GM12864 (cell line): ENCODE data around the gene ZNF384.
"Not testable (repeated sequence)": the region's sequence is repeated elsewhere in the genome, so short reads cannot be mapped to it uniquely, and the experiment has no call there.

Source experiments
- DNase-seq: peaks from one replicate; pipeline ENCODE4 v3.0.0-alpha.2; 2011; ENCODE audit warnings: low read depth
- H3K4me3 ChIP-seq: 2 replicates; pipeline ENCODE4 v1.5.1; 2011; ENCODE audit warnings: mild to moderate bottlenecking, low read depth, low read length, control low read depth
- TF ChIP-seq, protein P1 (sequence below): IDR thresholded peaks from 2 replicates; pipeline ENCODE4 v1.5.1; 2011; ENCODE audit warnings: low read depth, mild to moderate bottlenecking, moderate library complexity, low read length, control low read depth, inconsistent platforms; ENCODE audit errors: missing control alignments

The ZNF384 gene

GRCh38 chr12:6725350-6725749 is 36.2 kb upstream of the ZNF384 start:
- no peak overlapping the region; the same call in 1 of the 2 replicates for H3K4me3 ChIP-seq
- TF ChIP-seq, protein P1, sequence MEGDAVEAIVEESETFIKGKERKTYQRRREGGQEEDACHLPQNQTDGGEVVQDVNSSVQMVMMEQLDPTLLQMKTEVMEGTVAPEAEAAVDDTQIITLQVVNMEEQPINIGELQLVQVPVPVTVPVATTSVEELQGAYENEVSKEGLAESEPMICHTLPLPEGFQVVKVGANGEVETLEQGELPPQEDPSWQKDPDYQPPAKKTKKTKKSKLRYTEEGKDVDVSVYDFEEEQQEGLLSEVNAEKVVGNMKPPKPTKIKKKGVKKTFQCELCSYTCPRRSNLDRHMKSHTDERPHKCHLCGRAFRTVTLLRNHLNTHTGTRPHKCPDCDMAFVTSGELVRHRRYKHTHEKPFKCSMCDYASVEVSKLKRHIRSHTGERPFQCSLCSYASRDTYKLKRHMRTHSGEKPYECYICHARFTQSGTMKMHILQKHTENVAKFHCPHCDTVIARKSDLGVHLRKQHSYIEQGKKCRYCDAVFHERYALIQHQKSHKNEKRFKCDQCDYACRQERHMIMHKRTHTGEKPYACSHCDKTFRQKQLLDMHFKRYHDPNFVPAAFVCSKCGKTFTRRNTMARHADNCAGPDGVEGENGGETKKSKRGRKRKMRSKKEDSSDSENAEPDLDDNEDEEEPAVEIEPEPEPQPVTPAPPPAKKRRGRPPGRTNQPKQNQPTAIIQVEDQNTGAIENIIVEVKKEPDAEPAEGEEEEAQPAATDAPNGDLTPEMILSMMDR, result no peak
- no peak for DNase-seq

DNA sequence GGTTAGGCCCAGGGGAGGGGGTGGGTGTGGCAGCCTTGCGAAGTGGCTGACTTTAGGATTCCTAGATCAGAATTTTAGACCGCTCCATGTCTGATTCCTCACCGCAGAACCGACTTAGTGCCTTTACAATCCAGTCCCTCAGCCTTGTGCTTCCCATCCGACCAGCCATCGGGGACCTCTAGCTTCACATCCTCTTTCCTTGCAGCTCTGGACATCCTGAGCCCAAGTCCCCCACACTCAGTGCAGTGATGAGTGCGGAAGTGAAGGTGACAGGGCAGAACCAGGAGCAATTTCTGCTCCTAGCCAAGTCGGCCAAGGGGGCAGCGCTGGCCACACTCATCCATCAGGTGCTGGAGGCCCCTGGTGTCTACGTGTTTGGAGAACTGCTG is 35.2 kb upstream of the ZNF384 start:
- TF ChIP-seq, protein P1, result no peak
- DNase-seq, result peak; percentile 34
- H3K4me3 ChIP-seq, result peak overlapping the region; percentile 54

DNA sequence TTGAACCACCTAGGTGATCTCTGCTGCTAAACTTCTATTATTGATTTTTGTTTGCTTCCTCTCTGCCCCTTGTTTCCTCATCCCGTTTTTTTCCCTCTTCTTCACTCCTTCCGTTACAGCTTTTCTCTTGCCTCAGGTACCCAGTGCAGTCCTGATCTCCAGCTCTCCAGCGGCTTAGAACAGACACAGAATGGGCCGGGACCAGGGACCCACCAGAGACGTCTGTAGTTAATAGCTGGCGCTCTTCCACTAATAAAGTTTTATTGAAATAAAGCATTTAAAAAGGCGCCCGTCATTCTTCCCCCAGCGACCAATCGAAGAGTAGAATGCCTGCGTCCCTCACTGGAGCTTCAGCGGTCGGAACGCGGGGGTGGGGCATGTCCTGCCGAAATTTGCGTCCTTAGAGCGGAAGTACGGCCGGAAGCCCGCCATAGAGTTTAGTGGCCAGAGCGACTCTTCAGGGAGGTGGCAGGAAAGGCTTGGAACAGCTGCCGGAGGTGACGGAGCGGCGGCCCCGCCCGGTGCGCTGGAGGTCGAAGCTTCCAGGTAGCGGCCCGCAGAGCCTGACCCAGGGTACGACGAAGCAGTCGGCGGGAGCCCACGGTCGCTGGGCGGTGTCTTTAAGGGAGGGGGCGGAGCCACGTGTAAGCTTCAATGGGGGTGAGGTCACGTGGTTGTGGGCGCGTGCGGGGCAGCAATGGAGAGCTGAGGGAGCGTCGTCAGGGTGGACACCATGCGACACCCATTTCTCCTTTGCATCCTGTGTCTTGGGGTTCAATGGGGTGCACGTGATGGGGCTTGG is 34.6 kb upstream of the ZNF384 start, which contains the start of gene COPS7A:
COPS7A (plus strand) TSS at position 440 of the 802 bp plus-strand sequence. CDS start 611 bp downstream, outside the sequence.
- TF ChIP-seq, protein P1, result no peak
- H3K4me3 ChIP-seq, result peak within 1 kb of the TSS; percentile 54
- DNase-seq, result peak; percentile 99

DNA sequence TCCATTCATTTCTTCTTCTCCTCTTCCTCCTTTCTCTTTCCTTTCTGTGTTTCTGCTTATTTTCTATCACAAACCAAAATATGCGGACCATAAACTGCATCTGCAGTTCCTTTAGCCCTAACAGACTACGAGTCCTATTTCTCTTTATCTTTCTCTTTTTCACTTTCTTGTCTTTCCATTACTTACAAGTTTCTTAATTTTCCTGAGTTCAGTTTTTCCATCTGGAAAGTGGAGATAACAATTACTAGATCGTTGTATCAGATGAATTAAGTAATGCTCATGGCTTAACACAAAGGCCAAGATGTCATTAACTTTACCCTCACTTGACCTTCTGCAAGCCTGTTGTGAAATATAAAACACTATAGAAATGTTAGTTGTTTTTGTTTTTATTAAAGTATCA is 33.7 kb upstream of the ZNF384 start:
- H3K4me3 ChIP-seq, result peak overlapping the region; percentile 54; the same call in 1 of the 2 replicates
- TF ChIP-seq, protein P1, result no peak

GRCh38 chr12:6716874-6717437 is 27.8 kb upstream of the ZNF384 start:
- TF ChIP-seq, protein P1, result no peak
- no peak for DNase-seq
- no peak overlapping the region for H3K4me3 ChIP-seq

More for the DNA sequence above, 33.7 kb upstream of the ZNF384 start:
- no peak for DNase-seq

GRCh38 chr12:6716031-6716873 is 27.1 kb upstream of the ZNF384 start:
- not testable (repeated sequence) for DNase-seq, H3K4me3 ChIP-seq

- DNase-seq, result no peak
- no peak overlapping the region for H3K4me3 ChIP-seq
- TF ChIP-seq, protein P1, result no peak
These were observed 19.8 kb upstream of the ZNF384 start for GRCh38 chr12:6708960-6709394.

- DNase-seq, result not testable (repeated sequence)
These were observed 19.2 kb upstream of the ZNF384 start for GRCh38 chr12:6708351-6708750.

More at GRCh38 chr12:6708351-6708750, 19.2 kb upstream of the ZNF384 start:
- H3K4me3 ChIP-seq, result not testable (repeated sequence)
